PC-9 (cell line): ENCODE data around the gene CNKSR3.

Experiments used
- EZH2 ChIP-seq: fragments of 200-600 bp; sonication (generic); IDR thresholded peaks from 2 replicates; pipeline ENCODE4 v1.8.0; 2017; ENCODE audit warnings: antibody characterized with exemption, low read depth
- TF ChIP-seq, protein P1 (sequence below): fragments of 200-600 bp; sonication (generic); conservative IDR thresholded peaks from 2 replicates; pipeline ENCODE4 v1.6.1; 2017; ENCODE audit warnings: mixed run types, antibody characterized with exemption, mild to moderate bottlenecking, moderate library complexity

DNA sequence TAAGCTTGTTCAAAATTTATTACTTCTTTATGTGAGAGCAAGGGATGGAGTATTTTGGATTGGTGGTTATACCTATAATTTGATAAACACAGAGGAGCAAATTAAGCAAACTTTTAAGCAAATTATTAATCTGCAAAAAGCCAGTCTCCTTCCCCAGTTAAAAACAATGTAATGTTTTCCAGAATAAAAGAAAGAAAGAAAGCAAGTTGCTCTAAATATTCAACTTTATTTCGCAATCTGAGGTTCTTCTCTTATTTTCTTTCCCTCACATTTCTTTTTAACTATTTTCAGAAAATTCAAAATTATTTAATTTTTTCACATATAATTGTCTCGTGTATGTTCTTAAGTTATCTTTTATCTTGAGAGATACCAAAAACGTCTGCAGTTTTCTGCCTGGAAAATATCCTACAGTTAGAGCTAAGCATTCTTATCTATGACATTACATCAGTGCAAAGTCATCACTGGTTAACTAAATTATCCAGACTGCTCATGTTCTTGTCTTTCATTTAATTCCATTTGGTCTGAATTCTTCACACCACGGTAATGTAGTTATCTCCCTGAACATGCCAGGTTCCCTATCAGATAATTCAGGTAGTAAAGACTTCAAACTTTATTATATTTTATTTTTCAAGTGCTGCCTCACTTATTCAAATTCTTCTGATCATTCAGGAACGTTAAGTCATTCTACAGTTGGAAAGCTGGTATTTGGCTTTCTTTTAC lies 3.3 kb upstream of the CNKSR3 start:
- TF ChIP-seq, protein P1, sequence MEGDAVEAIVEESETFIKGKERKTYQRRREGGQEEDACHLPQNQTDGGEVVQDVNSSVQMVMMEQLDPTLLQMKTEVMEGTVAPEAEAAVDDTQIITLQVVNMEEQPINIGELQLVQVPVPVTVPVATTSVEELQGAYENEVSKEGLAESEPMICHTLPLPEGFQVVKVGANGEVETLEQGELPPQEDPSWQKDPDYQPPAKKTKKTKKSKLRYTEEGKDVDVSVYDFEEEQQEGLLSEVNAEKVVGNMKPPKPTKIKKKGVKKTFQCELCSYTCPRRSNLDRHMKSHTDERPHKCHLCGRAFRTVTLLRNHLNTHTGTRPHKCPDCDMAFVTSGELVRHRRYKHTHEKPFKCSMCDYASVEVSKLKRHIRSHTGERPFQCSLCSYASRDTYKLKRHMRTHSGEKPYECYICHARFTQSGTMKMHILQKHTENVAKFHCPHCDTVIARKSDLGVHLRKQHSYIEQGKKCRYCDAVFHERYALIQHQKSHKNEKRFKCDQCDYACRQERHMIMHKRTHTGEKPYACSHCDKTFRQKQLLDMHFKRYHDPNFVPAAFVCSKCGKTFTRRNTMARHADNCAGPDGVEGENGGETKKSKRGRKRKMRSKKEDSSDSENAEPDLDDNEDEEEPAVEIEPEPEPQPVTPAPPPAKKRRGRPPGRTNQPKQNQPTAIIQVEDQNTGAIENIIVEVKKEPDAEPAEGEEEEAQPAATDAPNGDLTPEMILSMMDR, result no peak
- TF ChIP-seq EZH2, result no peak
